Raji (cell line): Measurements from ENCODE around the gene CCDC70.

Source experiments
- POLR2A ChIP-seq: IDR thresholded peaks from 2 replicates; pipeline ENCODE4 v1.6.1; 2011; ENCODE audit warnings: low read depth, low read length, control low read depth; ENCODE audit not compliant: insufficient read depth

Gene CCDC70

GRCh38 chr13:51874651-51875050 is 12.9 kb downstream of the CCDC70 start:
- TF ChIP-seq POLR2A: no peak

- no peak for TF ChIP-seq POLR2A
Measured at GRCh38 chr13:51879133-51879532, 17.4 kb downstream of the CCDC70 start.

- TF ChIP-seq POLR2A: no peak
Measured at GRCh38 chr13:51881296-51881695, 19.5 kb downstream of the CCDC70 start.

GRCh38 chr13:51882570-51883225 is 20.9 kb downstream of the CCDC70 start:
- no peak for TF ChIP-seq POLR2A

GRCh38 chr13:51883226-51883600 is 21.4 kb downstream of the CCDC70 start:
- TF ChIP-seq POLR2A: no peak

GRCh38 chr13:51885651-51886050 is 23.9 kb downstream of the CCDC70 start:
- no peak for TF ChIP-seq POLR2A

- no peak for TF ChIP-seq POLR2A
Measured at GRCh38 chr13:51887468-51887867, 25.7 kb downstream of the CCDC70 start.

- no peak for TF ChIP-seq POLR2A
Measured at GRCh38 chr13:51892657-51893056, 30.9 kb downstream of the CCDC70 start.

GRCh38 chr13:51894239-51894638 is 32.5 kb downstream of the CCDC70 start:
- TF ChIP-seq POLR2A: no peak

GRCh38 chr13:51895906-51896888 is 34.4 kb downstream of the CCDC70 start:
- no peak for TF ChIP-seq POLR2A

GRCh38 chr13:51900471-51900870 is 38.7 kb downstream of the CCDC70 start:
- no peak for TF ChIP-seq POLR2A

GRCh38 chr13:51902776-51903175 is 41.0 kb downstream of the CCDC70 start:
- no peak for TF ChIP-seq POLR2A

- no peak for TF ChIP-seq POLR2A
Measured at GRCh38 chr13:51905787-51906186, 44.0 kb downstream of the CCDC70 start.

- no peak for TF ChIP-seq POLR2A
Measured at GRCh38 chr13:51906581-51906980, 44.8 kb downstream of the CCDC70 start.

GRCh38 chr13:51907040-51907732 is 45.4 kb downstream of the CCDC70 start:
- TF ChIP-seq POLR2A: no peak
